DOHH2 (cell line): ENCODE measurements around the gene ATP2A2.

ENCODE experiments used
- EZH2phosphoT487 ChIP-seq: fragments of 200-600 bp; sonication (generic); IDR thresholded peaks from 2 replicates; pipeline ENCODE4 v1.6.1; 2017; ENCODE audit warnings: borderline replicate concordance, mild to moderate bottlenecking, antibody characterized with exemption, low read length, moderate library complexity, mixed read lengths
- TF ChIP-seq, protein P1 (sequence below): fragments of 200-600 bp; sonication (generic); IDR thresholded peaks from one replicate; pipeline ENCODE4 v1.5.1; 2014; ENCODE audit warnings: antibody characterized with exemption, mild to moderate bottlenecking, low read depth, low read length; ENCODE audit not compliant: poor library complexity, severe bottlenecking

DNA sequence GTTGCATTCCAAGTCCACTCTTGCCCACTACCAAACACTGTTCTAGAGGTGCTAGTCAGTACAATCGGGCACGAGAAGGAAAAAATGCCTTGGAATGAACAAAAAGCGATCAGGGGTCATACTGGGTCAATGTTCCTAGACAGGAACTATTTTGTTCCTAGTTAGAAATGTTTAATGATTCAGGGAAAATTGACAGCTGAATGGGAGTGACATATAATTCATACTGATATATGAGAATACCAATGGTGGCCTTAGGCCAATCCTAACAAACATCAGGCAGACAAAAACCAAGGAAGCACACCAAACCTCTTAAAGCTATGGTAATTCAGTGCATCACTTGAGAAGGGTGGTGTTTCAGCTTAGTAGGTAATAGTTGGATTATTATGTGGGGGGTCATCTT, 71.4 kb downstream of the ATP2A2 start:
- TF ChIP-seq, protein P1, sequence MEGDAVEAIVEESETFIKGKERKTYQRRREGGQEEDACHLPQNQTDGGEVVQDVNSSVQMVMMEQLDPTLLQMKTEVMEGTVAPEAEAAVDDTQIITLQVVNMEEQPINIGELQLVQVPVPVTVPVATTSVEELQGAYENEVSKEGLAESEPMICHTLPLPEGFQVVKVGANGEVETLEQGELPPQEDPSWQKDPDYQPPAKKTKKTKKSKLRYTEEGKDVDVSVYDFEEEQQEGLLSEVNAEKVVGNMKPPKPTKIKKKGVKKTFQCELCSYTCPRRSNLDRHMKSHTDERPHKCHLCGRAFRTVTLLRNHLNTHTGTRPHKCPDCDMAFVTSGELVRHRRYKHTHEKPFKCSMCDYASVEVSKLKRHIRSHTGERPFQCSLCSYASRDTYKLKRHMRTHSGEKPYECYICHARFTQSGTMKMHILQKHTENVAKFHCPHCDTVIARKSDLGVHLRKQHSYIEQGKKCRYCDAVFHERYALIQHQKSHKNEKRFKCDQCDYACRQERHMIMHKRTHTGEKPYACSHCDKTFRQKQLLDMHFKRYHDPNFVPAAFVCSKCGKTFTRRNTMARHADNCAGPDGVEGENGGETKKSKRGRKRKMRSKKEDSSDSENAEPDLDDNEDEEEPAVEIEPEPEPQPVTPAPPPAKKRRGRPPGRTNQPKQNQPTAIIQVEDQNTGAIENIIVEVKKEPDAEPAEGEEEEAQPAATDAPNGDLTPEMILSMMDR: no peak
- no peak for TF ChIP-seq EZH2phosphoT487
